HG03558 (cell line): ENCODE data around the gene MX1.
"Not testable (repeated sequence)": the region's sequence is repeated elsewhere in the genome, so short reads cannot be mapped to it uniquely, and the experiment has no call there.

Experiments
- ATAC-seq: cut with Tn5 transposase; IDR thresholded peaks from one replicate; pipeline ENCODE4 v1.9.1; 2021; ENCODE audit warnings: moderate number of reproducible peaks; ENCODE audit not compliant: unreplicated experiment; ENCODE audit errors: extremely low read depth

The MX1 gene

GRCh38 chr21:41406340-41406739 lies 19.7 kb upstream of the MX1 start:
- ATAC-seq, result no peak

GRCh38 chr21:41407541-41408460 lies 18.2 kb upstream of the MX1 start:
- ATAC-seq, result no peak

GRCh38 chr21:41410361-41410760 lies 15.7 kb upstream of the MX1 start:
- no peak for ATAC-seq

- ATAC-seq, result no peak
Observed at GRCh38 chr21:41410767-41411448, 15.1 kb upstream of the MX1 start.

- ATAC-seq, result no peak
Observed at GRCh38 chr21:41411449-41412089, 14.5 kb upstream of the MX1 start.

GRCh38 chr21:41417505-41417904 lies 8.5 kb upstream of the MX1 start:
- not testable (repeated sequence) for ATAC-seq

GRCh38 chr21:41418393-41418792 lies 7.6 kb upstream of the MX1 start:
- no peak for ATAC-seq

- ATAC-seq, result no peak
Observed at GRCh38 chr21:41418956-41419680, 6.9 kb upstream of the MX1 start.

- no peak for ATAC-seq
Observed at GRCh38 chr21:41419921-41420862, 5.8 kb upstream of the MX1 start.

- ATAC-seq, result not testable (repeated sequence)
Observed at GRCh38 chr21:41420998-41421397, 5.0 kb upstream of the MX1 start.

- no peak for ATAC-seq
Observed at GRCh38 chr21:41422546-41423304, 3.3 kb upstream of the MX1 start.

- not testable (repeated sequence) for ATAC-seq
Observed at GRCh38 chr21:41423305-41423636, 2.8 kb upstream of the MX1 start.

GRCh38 chr21:41425588-41425953 lies 468 bp upstream of the MX1 start:
- ATAC-seq, result no peak

- ATAC-seq, result no peak
Observed at GRCh38 chr21:41426676-41427404, 801 bp downstream of the MX1 start.

- ATAC-seq, result no peak
Observed at GRCh38 chr21:41427556-41427955, 1.5 kb downstream of the MX1 start.

- ATAC-seq, result no peak
Observed at GRCh38 chr21:41428311-41428710, 2.3 kb downstream of the MX1 start.

- ATAC-seq, result no peak
Observed at GRCh38 chr21:41428847-41429246, 2.8 kb downstream of the MX1 start.

- ATAC-seq, result no peak
Observed at GRCh38 chr21:41429305-41429704, 3.3 kb downstream of the MX1 start.
